Measurements from ENCODE around the gene ACY1. TPM values are rescaled to one million over a fixed set of nuclear protein-coding genes. Genes with fewer than 3 reads are reported as not detected.

ACY1 gene
- total RNA-seq, 4 donors from 2014 or later = 31.2 to 49.3 (median 36.8) TPM

DNA sequence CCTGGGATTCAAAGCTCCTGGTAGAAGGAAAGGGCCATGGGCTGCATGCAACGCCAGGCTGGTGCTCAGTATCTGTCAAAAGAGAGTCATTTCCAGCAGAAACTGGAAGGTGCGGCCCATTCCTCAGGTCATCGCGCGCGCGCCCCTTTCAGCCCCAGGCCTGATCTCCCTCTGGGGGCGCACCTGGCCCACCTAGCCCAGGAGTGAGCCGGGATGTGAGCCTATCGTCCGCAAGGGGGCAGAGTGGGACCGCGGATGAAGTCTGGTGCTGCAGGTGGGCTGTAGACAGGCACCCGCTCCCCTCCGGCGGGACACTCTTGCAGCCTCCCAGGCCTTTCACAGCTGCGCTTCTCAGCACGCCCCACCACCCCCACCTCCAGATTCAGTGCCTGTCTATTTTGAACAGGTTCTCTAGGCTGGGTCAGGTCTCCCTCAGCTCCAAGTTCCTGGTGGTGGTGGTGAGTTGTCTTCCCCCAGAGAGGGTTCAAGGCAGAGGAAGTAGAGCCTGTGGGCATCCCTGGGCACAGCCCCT, 18.2 kb downstream of the ACY1 start:
- no peaks in the 10 kb centered on the region for H3K9me3 ChIP-seq
- H3K27ac ChIP-seq = no peak overlapping the region
- no peaks in the 10 kb centered on the region for H3K36me3 ChIP-seq
- peak; percentile 85 to 87 for DNase-seq (ENCODE audit: low spot score in 2 of 2)
- no peak overlapping the region for H3K4me3 ChIP-seq
- TF ChIP-seq POLR2AphosphoS5 (IDR thresholded peaks at IDR 0.05) (no peak), EP300 (IDR thresholded peaks at IDR 0.05) (no peak), CTCF (IDR thresholded peaks at IDR 0.05) (peak; percentile 76 to 81), POLR2A (IDR thresholded peaks at IDR 0.05) (no peak)
- H3K4me1 ChIP-seq = peaks cover 31% of the 10 kb centered on the region
- H3K27me3 ChIP-seq = no peaks in the 10 kb centered on the region
- 3% methylated on average over 17 of the region's 18 CpGs for WGBS

DNA sequence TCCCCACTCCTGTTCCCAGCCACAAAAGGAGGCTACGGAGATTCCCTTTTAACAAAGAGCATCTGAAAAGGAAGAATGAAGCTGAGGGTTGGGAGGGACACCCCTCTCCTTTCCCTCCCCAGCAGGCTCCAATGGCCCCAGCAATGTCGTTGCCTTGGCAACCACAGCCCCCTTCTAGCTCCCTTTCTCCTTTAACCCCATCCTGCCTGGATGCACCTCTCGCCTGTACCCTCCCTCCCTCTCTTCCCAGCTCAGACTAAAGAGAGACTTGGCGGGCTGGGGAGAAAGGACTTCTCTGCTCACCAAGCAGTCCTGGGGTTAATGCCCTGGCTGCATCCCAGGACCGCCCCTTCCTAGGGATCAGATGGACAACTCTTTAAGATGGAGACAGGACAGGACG, 19.4 kb downstream of the ACY1 start:
- Histone ChIP-seq H3K27me3 (no peaks in the 10 kb centered on the region), H3K36me3 (no peaks in the 10 kb centered on the region), H3K27ac (no peak overlapping the region), H3K4me1 (peaks cover 32% of the 10 kb centered on the region), H3K9me3 (no peaks in the 10 kb centered on the region), H3K4me3 (no peak overlapping the region)
- WGBS = 82% methylated on average over 6 of the region's 6 CpGs
- no peak for DNase-seq (ENCODE audit: low spot score in 2 of 2)
- TF ChIP-seq POLR2A (IDR thresholded peaks at IDR 0.05) = no peak
- no peak for TF ChIP-seq POLR2AphosphoS5 (IDR thresholded peaks at IDR 0.05)
- TF ChIP-seq EP300 (IDR thresholded peaks at IDR 0.05) = no peak
- TF ChIP-seq CTCF (IDR thresholded peaks at IDR 0.05) = no peak

DNA sequence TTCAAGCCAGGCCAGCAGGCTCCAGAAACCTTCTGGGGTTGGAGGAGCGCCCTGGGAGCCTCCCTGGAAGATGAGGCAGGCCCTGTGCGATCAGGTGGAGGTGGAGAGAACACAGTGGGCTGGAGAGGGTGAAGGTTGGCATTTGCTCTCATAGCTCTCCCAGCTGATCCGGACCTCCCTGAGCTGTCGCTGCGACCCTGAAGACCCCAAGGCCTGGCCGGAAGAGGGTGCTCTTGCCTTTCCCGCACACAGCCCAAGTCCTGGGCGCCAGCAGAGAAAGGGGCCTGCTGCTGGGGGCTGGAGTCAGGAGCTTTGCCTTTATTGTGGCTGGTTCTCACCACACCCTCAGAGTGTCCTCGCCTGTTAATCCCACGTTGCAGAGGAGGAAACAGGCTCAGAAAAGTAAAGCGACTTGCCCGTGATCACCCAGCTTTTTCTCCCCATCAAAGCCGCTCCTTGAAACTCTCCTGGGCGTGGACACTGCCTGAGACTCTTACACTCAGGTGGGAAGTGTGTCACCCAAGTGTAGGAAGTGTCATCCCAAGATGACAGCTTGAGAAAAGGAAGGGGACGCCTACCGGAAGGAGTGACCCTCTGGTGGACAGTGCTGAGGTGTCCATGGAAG, 20.9 kb downstream of the ACY1 start:
- H3K9me3 ChIP-seq = no peaks in the 10 kb centered on the region
- TF ChIP-seq EP300 (IDR thresholded peaks at IDR 0.05) = no peak
- peak in 1 of 2 donors; percentile 13 for TF ChIP-seq CTCF (IDR thresholded peaks at IDR 0.05)

GRCh38 chr3:52004906-52005395, 21.6 kb downstream of the ACY1 start:
- TF ChIP-seq CTCF (IDR thresholded peaks at IDR 0.05) = no peak
- TF ChIP-seq POLR2A (IDR thresholded peaks at IDR 0.05) = no peak
- no peak for TF ChIP-seq POLR2AphosphoS5 (IDR thresholded peaks at IDR 0.05)
- TF ChIP-seq EP300 (IDR thresholded peaks at IDR 0.05) = no peak
- Histone ChIP-seq H3K27me3 (no peaks in the 10 kb centered on the region), H3K9me3 (no peaks in the 10 kb centered on the region), H3K4me3 (no peak overlapping the region), H3K36me3 (no peaks in the 10 kb centered on the region), H3K27ac (no peak overlapping the region), H3K4me1 (peaks cover 32% of the 10 kb centered on the region)
- DNase-seq (ENCODE audit: low spot score in 2 of 2) = no peak
- WGBS = 100% methylated on average over 1 of the region's 4 CpGs

More for the DNA sequence above, 20.9 kb downstream of the ACY1 start:
- DNase-seq (ENCODE audit: low spot score in 2 of 2) = no peak
- WGBS = 68% methylated on average over 10 of the region's 16 CpGs
- no peaks in the 10 kb centered on the region for H3K36me3 ChIP-seq
- H3K27ac ChIP-seq = no peak overlapping the region
- no peak overlapping the region for H3K4me3 ChIP-seq
- peaks cover 32% of the 10 kb centered on the region for H3K4me1 ChIP-seq
- H3K27me3 ChIP-seq = no peaks in the 10 kb centered on the region

DNA sequence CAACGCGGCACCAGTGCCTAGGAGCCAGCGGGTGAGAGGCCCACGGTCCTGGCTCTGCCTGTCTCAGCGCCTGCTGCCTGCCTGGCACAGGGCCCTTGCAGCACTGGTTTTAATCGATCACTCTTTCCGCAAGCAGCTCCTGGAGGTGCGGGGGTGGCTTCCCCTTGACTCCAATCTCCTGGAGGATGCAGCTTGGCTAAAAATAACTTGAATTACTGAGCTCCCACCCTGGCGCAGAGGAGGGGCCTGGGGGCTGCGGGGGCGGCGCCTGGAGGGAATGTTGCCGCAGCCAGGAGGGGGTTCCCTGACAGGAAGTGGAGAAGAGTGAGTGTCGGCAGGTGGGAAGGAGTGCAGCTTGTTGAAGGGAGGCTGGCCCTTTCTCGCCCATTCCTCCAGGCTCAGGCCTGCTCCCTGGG, 22.2 kb downstream of the ACY1 start:
- 10% methylated on average over 10 of the region's 15 CpGs for WGBS
- Histone ChIP-seq H3K4me3 (no peak overlapping the region), H3K27ac (no peak overlapping the region), H3K36me3 (no peaks in the 10 kb centered on the region), H3K27me3 (no peaks in the 10 kb centered on the region), H3K9me3 (no peaks in the 10 kb centered on the region), H3K4me1 (peaks cover 32% of the 10 kb centered on the region)
- TF ChIP-seq POLR2A (IDR thresholded peaks at IDR 0.05) (no peak), EP300 (IDR thresholded peaks at IDR 0.05) (no peak), CTCF (IDR thresholded peaks at IDR 0.05) (no peak), POLR2AphosphoS5 (IDR thresholded peaks at IDR 0.05) (no peak)
- no peak for DNase-seq (ENCODE audit: low spot score in 2 of 2)

Measured in suprapubic skin (tissue), 4 donors.